ENCODE data around the gene LMF1.

Gene LMF1

GRCh38 chr16:942436-943060 lies 28.2 kb downstream of the LMF1 start:
- no peak for TF ChIP-seq CTCF (IDR thresholded peaks at IDR 0.05)

DNA sequence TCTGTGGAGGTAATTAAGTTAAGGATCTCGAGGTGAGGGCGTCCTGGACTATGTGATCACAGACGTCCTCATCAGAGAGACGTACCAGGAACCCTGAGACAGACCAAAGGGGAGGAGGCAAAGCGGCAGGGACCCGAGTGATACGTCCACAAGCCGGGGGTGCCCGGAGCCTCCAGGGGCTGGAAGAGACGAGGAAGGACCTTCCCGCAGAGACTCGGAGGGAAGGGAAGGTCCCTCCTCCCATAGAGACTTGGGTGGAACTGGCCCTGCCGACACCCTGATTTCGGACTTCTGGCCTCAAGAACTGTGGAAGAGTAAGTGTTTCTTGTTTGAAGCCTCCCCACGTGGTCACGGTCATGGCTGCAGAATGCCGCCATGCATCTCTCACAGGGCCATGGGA lies 30.8 kb downstream of the LMF1 start:
- TF ChIP-seq CTCF (IDR thresholded peaks at IDR 0.05) = no peak

GRCh38 chr16:939311-939710 lies 31.5 kb downstream of the LMF1 start:
- no peak for TF ChIP-seq CTCF (IDR thresholded peaks at IDR 0.05)

GRCh38 chr16:938752-939151 lies 32.0 kb downstream of the LMF1 start:
- TF ChIP-seq CTCF (IDR thresholded peaks at IDR 0.05) = no peak

DNA sequence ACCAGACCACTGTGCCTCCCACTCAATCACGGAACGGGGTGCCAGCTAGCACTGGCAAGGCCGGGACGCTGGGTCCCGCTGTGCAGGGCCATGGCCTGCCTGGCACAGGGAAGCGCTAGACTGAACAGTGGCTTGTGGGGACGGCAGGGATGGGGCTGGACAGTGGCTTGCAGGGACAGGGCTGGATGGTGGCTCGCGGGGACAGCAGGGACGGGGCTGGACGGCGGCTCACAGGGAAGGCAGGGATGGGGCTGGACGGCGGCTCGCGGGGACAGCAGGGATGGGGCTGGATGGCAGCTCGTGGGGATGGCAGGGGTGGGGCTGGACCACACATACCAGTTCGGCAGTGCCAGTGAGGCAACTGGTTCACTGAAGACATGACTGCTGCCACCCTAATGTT lies 32.6 kb downstream of the LMF1 start:
- no peak for TF ChIP-seq CTCF (IDR thresholded peaks at IDR 0.05)

GRCh38 chr16:937723-938122 lies 33.1 kb downstream of the LMF1 start:
- TF ChIP-seq CTCF (IDR thresholded peaks at IDR 0.05) = no peak

- no peak for TF ChIP-seq CTCF (IDR thresholded peaks at IDR 0.05)
Measured at GRCh38 chr16:937311-937710, 33.5 kb downstream of the LMF1 start.

DNA sequence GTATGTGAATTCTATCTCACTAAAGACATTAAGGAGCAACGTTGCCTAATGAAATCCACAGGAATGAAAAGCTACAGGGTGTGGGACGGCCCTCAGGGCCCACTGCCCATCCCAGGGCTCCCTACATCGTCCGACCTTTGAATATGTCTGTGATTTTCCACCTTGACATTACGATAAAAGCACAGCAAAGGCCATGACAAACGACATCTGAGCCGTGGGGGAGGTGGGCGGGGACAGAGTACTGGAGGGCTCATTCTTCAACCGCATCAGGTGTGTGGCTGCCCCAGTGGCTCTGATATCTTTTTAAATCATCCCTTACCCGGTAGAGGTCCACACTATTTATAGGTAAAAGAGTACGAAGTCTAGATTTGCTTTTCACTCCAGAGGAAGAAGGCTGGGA lies 35.1 kb downstream of the LMF1 start:
- TF ChIP-seq CTCF (IDR thresholded peaks at IDR 0.05) = no peak

Measured in LNCAP (cell line).